Measurements from ENCODE around the gene PALM3. TPM values are rescaled to one million over a fixed set of nuclear protein-coding genes. Genes with fewer than 3 reads are reported as not detected.

PALM3 gene
- total and polyA plus RNA-seq, 2 donors (not counting 3 experiments of a cell fraction or from before 2014, with no cell fraction given), result 0.08 to 0.31 TPM

GRCh38 chr19:14105680-14106079 is 43.8 kb upstream of the PALM3 start:
- Histone ChIP-seq H3K27me3 (ENCODE audit: control insufficient read depth in 2 of 2, insufficient read depth in 2 of 2, low read length in 2 of 2) (no peaks in the 10 kb centered on the region), H3K36me3 (ENCODE audit: control insufficient read depth in 2 of 2, extremely low read depth in 1 of 2, insufficient read depth in 2 of 2, low read length in 2 of 2) (peaks cover 0 to 18% of the 10 kb centered on the region in 2 experiments), H3K27ac (ENCODE audit: insufficient read depth, low read depth, low read length) (no peak overlapping the region), H3K4me3 (replicated peaks in 1 of 3; ENCODE audit: insufficient read depth in 1 of 3, low read depth in 1 of 3, low read length in 3 of 3) (no peak overlapping the region), H3K9me1 (replicated peaks; ENCODE audit: control insufficient read depth, extremely low read depth, insufficient read depth, low read length) (no peaks in the 10 kb centered on the region), H3K4me2 (ENCODE audit: insufficient read depth, low read length) (no peak overlapping the region), H3K79me2 (ENCODE audit: control insufficient read depth, insufficient read depth, low read length) (no peaks in the 10 kb centered on the region), H3K9me3 (replicated peaks; ENCODE audit: control insufficient read depth, insufficient read depth, low read length) (no peaks in the 10 kb centered on the region), H4K20me1 (replicated peaks; ENCODE audit: control insufficient read depth, extremely low read depth, insufficient read depth, low read length) (no peaks in the 10 kb centered on the region), H3K4me1 (ENCODE audit: control insufficient read depth, extremely low read depth, insufficient read depth, low read length) (peaks cover 4% of the 10 kb centered on the region), H3K9ac (replicated peaks; ENCODE audit: extremely low read depth, insufficient read depth, low read length) (no peak overlapping the region), H2AFZ (ENCODE audit: low read depth, low read length) (no peak overlapping the region)
- ChIA-PET CTCF (no interaction called here), POLR2A (no interaction called here)
- TF ChIP-seq POLR2AphosphoS5 (IDR thresholded peaks at IDR 0.05; ENCODE audit: insufficient read depth, low read depth, low read length) (no peak), FOS (IDR thresholded peaks at IDR 0.05; ENCODE audit: borderline replicate concordance, insufficient read depth, low read length) (no peak), MYC (IDR thresholded peaks at IDR 0.05; ENCODE audit: low read depth, low read length) (no peak), MAX (IDR thresholded peaks at IDR 0.05; ENCODE audit: insufficient read depth, insufficient read length) (no peak), CTCF (IDR thresholded peaks at IDR 0.05; ENCODE audit: extremely low read depth in 1 of 2, insufficient read depth in 1 of 2, low read depth in 1 of 2, low read length in 2 of 2) (no peak), JUN (IDR thresholded peaks at IDR 0.05; ENCODE audit: borderline replicate concordance, insufficient read depth, insufficient read length, low read depth) (no peak), GATA2 (IDR thresholded peaks at IDR 0.05; ENCODE audit: insufficient read depth, insufficient read length, low read depth, low read length) (no peak), POLR2A (IDR thresholded peaks at IDR 0.05; ENCODE audit: low read depth, low read length) (no peak), EZH2 (IDR thresholded peaks at IDR 0.05; ENCODE audit: borderline replicate concordance, low read depth, low read length, severe bottlenecking) (no peak)
- FAIRE-seq, result no peak
- no TSS peak for BruUV-seq (replicated peaks)
- no peak for DNase-seq (ENCODE audit: low read depth, low spot score)
- dilution Hi-C loops (cut with MboI; ENCODE audit: extremely low pct_ligation_motif_present, low sequenced_read_pairs), result no loop called here
- intact Hi-C loops (cut with micrococcal nuclease), result no loop called here

Measured in endothelial cell of umbilical vein (primary cell).